Vagina (tissue), 2 donors: ENCODE measurements around the gene MT4.

Experiments
- POLR2A ChIP-seq, 2 donors: fragments of 450-650 bp; IDR thresholded peaks; one replicate each; pipeline ENCODE4 v1.6.1; 2017; ENCODE audit warnings: antibody characterized with exemption in 2 of 2, mild to moderate bottlenecking in 2 of 2, moderate library complexity in 2 of 2
- POLR2AphosphoS5 ChIP-seq, 2 donors: sonication (generic); formaldehyde crosslinking; IDR thresholded peaks; one replicate each; pipeline ENCODE4 v1.9.0; 2017; ENCODE audit warnings: antibody characterized with exemption in 2 of 2, mild to moderate bottlenecking in 2 of 2, low read depth in 1 of 2; ENCODE audit not compliant: insufficient read depth in 1 of 2
- TF ChIP-seq, protein P1 (sequence below), 3 experiments: fragments of 450-650 bp in 2 of 3; fragments of 200-600 bp in 1 of 3; sonication (generic) in 1 of 3; IDR thresholded peaks; one replicate each; pipeline ENCODE4 v1.5.1; 2017 to 2019; ENCODE audit warnings: antibody characterized with exemption in 3 of 3, mild to moderate bottlenecking in 2 of 3, moderate library complexity in 2 of 3

DNA sequence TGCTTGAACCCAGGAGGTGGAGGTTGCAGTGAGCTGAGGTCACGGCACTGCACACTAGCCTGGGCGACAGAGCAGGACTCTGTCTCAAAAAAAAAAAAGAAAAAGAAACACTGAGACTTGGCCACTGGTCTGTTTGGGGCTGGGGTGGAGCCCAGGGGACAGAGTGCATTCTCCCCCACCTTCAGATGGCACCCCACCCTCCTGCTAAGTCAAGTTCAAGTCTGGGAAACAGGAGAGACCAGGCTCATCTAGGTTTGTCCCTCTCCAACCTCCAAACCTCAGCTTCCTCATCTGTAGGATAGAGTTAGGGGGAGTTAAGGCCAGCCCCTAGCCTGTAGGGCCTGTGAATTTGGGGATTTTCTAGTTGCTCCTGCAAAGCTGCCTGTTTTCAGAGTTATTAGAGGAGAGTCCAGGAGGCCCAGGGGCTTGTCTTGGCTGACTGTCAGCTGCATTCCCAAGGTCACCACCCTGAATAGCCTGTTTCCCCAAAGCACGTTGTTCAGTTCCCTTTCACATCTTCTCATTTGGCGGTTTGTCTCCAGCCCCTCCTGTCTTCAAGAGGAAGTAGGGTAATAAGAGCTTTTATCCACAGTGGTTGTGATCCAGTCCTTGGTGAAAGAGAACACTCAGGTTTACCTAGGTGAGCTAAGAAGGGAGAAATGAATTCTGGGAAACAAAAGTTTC lies 26.6 kb downstream of the MT4 start:
- TF ChIP-seq, protein P1, sequence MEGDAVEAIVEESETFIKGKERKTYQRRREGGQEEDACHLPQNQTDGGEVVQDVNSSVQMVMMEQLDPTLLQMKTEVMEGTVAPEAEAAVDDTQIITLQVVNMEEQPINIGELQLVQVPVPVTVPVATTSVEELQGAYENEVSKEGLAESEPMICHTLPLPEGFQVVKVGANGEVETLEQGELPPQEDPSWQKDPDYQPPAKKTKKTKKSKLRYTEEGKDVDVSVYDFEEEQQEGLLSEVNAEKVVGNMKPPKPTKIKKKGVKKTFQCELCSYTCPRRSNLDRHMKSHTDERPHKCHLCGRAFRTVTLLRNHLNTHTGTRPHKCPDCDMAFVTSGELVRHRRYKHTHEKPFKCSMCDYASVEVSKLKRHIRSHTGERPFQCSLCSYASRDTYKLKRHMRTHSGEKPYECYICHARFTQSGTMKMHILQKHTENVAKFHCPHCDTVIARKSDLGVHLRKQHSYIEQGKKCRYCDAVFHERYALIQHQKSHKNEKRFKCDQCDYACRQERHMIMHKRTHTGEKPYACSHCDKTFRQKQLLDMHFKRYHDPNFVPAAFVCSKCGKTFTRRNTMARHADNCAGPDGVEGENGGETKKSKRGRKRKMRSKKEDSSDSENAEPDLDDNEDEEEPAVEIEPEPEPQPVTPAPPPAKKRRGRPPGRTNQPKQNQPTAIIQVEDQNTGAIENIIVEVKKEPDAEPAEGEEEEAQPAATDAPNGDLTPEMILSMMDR (IDR thresholded peaks at IDR 0.05) = no peak
- TF ChIP-seq POLR2A (IDR thresholded peaks at IDR 0.05) = no peak
- no peak for TF ChIP-seq POLR2AphosphoS5 (IDR thresholded peaks at IDR 0.05; ENCODE audit: insufficient read depth in 1 of 2, low read depth in 1 of 2)
